A549 treated with CpdA at 1 μM for 4 hours (cell line): ENCODE results near the gene ARHGDIA. TPM values are rescaled to one million over a fixed set of nuclear protein-coding genes. Genes with fewer than 3 reads are reported as not detected.

Experiments
- total RNA-seq: library from RNA; stranded (reverse); fragments of 200-300 nt; extraction: Qiagen RNA extraction; gene quantifications from 5 replicates; pipeline ENCODE4 v1.2.3, GENCODE V29; 2022; ENCODE audit warnings: low read depth

The ARHGDIA gene
- 578 to 637 TPM (median 592 TPM) in 5 replicates for total RNA-seq

DNA sequence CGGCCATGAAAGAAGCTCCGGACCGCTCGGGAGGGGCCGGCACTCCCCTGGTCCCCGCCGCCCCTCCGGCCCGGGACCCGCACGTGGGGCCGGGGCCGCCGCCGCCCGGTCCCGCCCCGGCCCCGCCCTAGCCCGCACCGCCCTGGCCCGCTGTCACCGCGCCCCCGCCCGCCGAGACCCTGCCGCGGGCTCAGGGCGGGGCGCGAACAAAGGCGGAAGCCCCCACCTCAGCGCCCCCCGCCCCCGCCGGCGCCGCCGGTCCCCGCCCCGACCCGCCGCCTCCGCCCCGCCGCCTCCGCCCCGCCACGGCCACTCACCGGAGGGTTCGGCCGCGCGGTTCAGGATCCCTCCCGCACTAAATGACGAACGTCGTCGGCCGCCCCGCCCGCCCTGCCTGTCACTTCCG lies at the start of gene ARHGDIA:
TSS of gene ARHGDIA (minus strand) at position 357 of the 406 bp plus-strand sequence. CDS start 1,407 bp downstream, outside the sequence.

DNA sequence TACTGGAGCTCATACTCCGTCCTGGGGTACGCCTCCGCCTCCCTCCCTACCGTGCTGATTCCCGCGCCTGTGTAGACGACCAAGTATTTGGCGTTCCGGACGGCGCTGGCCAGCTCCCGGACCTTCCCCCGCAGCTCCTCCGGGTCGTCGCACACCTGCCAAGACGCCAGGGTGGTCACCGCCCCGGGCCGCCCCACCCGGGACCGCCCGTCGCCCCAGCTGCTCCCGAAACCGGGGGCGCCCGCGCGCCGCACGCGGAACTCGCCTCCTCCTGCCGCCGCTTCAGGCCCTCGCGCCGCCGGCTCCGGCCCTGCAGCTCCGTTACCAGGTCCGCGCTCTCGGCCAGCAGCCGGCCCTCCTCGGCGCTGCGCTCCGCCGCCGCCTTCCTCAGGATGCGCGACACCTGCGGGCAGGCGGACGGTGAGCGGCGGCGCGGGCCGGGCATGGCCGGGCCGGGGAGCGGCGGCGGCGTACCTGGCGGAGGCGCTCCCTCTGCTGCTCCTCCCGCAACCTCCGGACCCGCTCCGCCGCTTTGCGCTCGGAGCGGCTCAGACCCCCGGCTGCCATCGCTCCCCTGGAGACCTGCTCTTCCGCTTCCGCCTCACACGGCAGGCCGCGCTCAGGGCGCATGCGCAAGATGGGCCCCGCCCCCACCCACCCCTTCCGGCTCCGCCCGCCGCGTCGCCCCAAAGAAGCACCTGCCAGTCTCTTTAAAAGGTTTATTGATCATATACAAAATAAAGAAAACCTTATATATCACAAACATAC lies 46.6 kb upstream of the ARHGDIA start, which contains the start of gene SIRT7:
TSS of gene SIRT7 (minus strand) at position 612 of the 768 bp plus-strand sequence. CDS start at position 567, 45 bp downstream.

DNA sequence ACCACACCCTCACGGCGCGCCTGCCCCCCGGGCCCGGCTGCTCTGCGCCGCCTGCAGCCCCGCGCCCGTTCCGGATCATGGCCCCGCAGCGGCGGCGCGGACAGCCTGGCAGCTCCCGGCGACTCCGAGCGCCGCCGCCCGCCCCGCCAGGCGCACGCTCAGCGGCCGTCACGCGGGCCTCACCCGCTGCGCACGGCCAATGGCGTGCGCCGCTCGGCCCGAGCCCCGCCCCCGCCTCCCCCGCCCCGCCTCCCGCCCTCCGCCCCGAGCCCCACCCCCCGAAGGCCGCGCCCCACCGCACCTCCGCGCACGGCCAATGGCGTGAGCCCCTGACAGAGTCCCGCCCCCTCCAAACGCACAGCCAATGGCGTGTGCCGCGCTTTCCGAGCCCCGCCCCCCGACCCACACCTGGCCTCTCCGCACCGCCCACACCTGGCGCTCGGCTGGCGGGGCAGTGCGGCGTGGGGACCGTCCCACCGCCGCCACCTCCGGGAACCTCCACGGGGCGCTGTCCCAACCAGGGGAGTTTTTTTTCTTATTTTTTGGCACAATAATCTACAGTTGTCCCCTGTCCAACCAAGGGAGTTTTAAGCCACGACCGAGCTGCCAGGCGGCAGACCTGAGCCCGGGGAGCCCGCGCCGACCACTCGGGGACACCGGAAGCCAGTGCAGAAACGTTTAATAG lies 40.3 kb upstream of the ARHGDIA start, which contains the start of gene PCYT2:
TSS of gene PCYT2 (minus strand) at position 123 of the 685 bp plus-strand sequence. CDS start at position 79, 44 bp downstream.

DNA sequence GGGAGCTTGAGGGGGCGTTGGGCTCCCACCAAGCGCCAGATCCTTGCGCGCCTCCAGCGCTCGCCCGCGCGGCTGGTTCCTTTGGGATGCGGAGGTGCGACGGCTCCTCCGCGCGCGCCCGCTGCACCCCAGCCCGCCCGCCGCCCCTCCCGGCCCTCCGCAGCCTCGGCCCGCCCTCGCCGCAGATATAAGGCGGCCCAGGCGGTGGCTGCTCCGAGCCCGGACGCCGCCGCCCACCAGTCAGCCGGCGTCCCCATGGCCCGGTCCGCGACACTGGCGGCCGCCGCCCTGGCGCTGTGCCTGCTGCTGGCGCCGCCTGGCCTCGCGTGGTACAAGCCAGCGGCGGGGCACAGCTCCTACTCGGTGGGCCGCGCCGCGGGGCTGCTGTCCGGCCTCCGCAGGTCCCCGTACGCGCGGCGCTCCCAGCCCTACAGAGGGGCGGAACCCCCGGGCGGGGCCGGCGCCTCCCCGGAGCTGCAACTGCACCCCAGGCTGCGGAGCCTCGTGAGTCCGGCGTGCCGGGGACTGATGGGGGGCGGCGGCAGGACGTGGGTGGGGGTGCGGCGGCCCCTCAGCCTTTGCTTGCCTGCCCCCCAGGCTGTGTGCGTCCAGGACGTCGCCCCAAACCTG lies 31.0 kb upstream of the ARHGDIA start, which contains the start of gene NPB:
TSS of gene NPB (plus strand) at position 216 of the 630 bp plus-strand sequence. CDS start at position 256, 40 bp downstream.

DNA sequence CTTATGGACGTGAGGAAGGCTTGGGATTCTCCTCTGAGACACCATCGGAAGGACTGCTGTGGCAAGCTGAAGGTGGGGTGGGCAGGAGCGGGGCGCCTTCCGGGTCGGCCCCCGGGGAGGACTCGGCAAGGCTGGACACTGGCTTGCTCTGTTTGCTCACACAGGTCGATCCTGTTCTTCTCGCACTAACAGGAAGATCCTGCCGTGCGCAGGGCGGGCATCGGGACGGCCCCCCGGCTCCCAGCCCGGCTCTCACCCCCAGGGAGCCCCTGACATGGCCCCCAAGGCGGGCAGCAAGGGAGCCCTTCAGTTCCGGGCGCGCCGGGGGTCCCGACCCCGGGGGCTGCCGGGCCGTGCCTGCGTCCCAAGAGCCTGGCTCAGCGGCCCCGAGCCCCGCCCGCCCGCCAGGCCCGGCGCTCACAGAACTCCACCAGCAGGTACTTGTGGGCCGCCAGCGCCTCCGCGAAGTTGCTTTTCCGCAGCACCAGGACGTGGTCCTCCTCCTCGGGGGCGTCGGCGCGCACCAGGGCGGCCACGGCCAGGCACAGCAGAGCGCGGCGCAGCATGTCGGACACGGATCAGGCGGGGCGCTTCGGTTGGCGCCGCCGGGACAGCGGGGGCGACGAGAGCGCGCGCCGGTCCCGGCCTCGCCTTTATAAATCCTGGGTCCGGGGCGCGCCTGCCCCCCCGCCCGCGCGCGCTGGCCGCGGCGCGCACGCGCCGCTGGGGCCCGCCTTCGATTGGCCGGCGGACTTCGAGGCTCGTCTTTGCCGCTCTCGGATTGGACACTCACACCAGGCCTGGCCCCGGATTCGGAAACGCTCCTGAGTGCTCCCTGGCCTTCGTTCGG lies 11.0 kb downstream of the ARHGDIA start, which contains the start of gene P4HB:
TSS of gene P4HB (minus strand) at position 630 of the 850 bp plus-strand sequence. CDS start at position 566, 64 bp downstream.

DNA sequence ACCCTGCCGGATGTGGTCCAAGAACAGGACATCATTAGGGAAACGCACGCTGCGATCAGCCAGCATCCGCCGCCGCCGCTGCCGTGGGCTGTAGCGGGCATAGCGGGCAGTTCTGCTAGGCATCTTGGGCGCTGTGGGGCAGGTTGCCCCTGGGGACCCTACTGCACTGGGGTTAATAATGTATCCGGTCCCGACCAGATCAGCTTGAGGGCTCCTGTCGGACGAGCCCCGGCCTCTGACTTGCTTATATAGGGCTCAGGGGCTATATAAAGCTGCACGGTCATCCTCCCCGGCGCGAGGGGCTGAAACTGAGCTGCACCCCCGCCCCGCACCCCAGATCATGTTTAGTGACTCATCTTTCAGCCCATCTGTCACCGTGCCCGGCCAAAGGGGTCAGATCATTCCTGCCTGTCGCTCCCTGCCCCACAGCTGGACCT lies 36.3 kb downstream of the ARHGDIA start, which contains the start of gene PPP1R27:
TSS of gene PPP1R27 (minus strand) at position 220 of the 437 bp plus-strand sequence. CDS start at position 123, 97 bp downstream.

DNA sequence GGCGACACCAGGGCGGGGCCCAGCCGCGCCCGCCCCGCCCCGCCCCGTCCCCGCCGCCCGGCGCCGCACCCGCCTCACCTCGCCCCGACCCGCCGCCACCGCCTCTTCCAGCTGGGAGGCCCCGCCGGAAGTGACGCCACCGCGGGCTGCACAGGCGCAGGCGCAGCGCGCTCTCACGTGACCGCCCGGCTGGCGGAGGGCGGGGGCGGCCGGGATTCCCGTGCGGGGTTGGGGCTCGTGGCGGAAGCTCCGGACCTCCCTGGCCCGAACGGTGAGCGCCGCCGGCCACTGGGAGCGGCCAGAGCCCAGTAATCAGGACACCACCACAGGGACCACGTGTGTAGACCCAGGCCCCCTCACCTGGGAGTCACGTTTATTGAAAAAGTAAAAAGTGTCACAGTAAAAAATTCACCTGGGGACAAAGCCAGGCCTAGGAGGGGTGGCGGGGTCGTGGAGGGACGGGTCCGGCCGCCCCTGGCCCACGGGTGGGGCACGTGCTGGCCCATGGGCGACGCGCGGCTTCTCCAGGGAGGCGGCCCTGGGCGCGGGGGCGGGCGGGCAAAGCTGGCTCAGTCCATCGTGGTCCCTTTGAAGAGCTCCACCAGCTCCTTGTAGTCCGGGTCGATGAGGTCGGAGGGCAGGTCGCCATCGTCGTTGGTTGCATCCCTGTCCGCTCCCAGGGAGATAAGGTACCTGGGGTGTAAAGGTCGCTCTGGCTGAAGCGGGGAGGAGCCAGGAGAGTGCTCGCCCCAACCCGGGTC lies 37.8 kb downstream of the ARHGDIA start, which contains the start of gene MCRIP1:
TSS of gene MCRIP1 (minus strand) at position 132 of the 761 bp plus-strand sequence. CDS start 8,785 bp downstream, outside the sequence.

Other genes with a start within 250 kb of the ARHGDIA start
- gene NPLOC4, start 234.2 kb downstream of the ARHGDIA start, total RNA-seq, result 95.7 to 107 TPM (median 106 TPM) in 5 replicates
- gene TSPAN10, start 234.1 kb downstream of the ARHGDIA start, total RNA-seq, result 4.5 to 7.3 TPM (median 5.4 TPM) in 5 replicates
- 1.6 to 2.5 TPM (median 1.7 TPM) in 5 replicates for gene PDE6G, start 214.8 kb downstream of the ARHGDIA start, total RNA-seq
- gene OXLD1, start 204.7 kb downstream of the ARHGDIA start, total RNA-seq, result 33.1 to 63.0 TPM (median 59.1 TPM) in 5 replicates
- 61.3 to 77.1 TPM (median 65.9 TPM) in 5 replicates for gene CCDC137, start 204.6 kb downstream of the ARHGDIA start, total RNA-seq
- gene ARL16, start 187.5 kb downstream of the ARHGDIA start, total RNA-seq, result 50.3 to 54.8 TPM (median 53.2 TPM) in 5 replicates
- gene HGS, start 187.3 kb downstream of the ARHGDIA start, total RNA-seq, result 155 to 217 TPM (median 201 TPM) in 5 replicates
- 216 to 324 TPM (median 299 TPM) in 5 replicates for gene MRPL12, start 168.0 kb downstream of the ARHGDIA start, total RNA-seq
- 29.1 to 45.9 TPM (median 40.7 TPM) in 5 replicates for gene SLC25A10, start 159.1 kb downstream of the ARHGDIA start, total RNA-seq
- 0.22 to 0.65 TPM (median 0.28 TPM) in 5 replicates for gene GCGR, start 67.2 kb downstream of the ARHGDIA start, total RNA-seq
- gene MCRIP1, start 38.0 kb downstream of the ARHGDIA start, total RNA-seq, result 78.9 to 105 TPM (median 92.0 TPM) in 5 replicates
- 0.18 to 0.40 TPM in 2 of 5 replicates, not detected in the others for gene PPP1R27, start 36.3 kb downstream of the ARHGDIA start, total RNA-seq
- 726 to 785 TPM (median 751 TPM) in 5 replicates for gene P4HB, start 10.8 kb downstream of the ARHGDIA start, total RNA-seq
- 166 to 254 TPM (median 246 TPM) in 5 replicates for gene ALYREF, start 20.2 kb upstream of the ARHGDIA start, total RNA-seq
- gene ANAPC11, start 20.4 kb upstream of the ARHGDIA start, total RNA-seq, result 192 to 295 TPM (median 277 TPM) in 5 replicates
- 0.16 to 1.0 TPM (median 0.59 TPM) in 5 replicates for gene NPB, start 30.9 kb upstream of the ARHGDIA start, total RNA-seq
- gene PCYT2, start 40.1 kb upstream of the ARHGDIA start, total RNA-seq, result 13.1 to 16.7 TPM (median 15.8 TPM) in 5 replicates
- gene SIRT7, start 46.8 kb upstream of the ARHGDIA start, total RNA-seq, result 29.4 to 47.5 TPM (median 40.8 TPM) in 5 replicates
- 36.7 to 45.6 TPM (median 42.2 TPM) in 5 replicates for gene MAFG, start 56.4 kb upstream of the ARHGDIA start, total RNA-seq
- 61.0 to 98.3 TPM (median 90.0 TPM) in 5 replicates for gene PYCR1, start 66.0 kb upstream of the ARHGDIA start, total RNA-seq
- not detected in 5 replicates for gene MYADML2, start 75.9 kb upstream of the ARHGDIA start, total RNA-seq
- gene NOTUM, start 89.8 kb upstream of the ARHGDIA start, total RNA-seq, result 0.23 to 0.60 TPM (median 0.38 TPM) in 5 replicates
- gene ASPSCR1, start 106.3 kb upstream of the ARHGDIA start, total RNA-seq, result 20.0 to 33.0 TPM (median 28.1 TPM) in 5 replicates
- gene CENPX, start 151.5 kb upstream of the ARHGDIA start, total RNA-seq, result 147 to 209 TPM (median 190 TPM) in 5 replicates
- gene LRRC45, start 152.0 kb upstream of the ARHGDIA start, total RNA-seq, result 11.4 to 18.8 TPM (median 14.2 TPM) in 5 replicates
- 21.3 to 39.5 TPM (median 32.6 TPM) in 5 replicates for gene RAC3, start 160.3 kb upstream of the ARHGDIA start, total RNA-seq
- 63.3 to 105 TPM (median 96.2 TPM) in 5 replicates for gene DCXR, start 166.4 kb upstream of the ARHGDIA start, total RNA-seq
- gene RFNG, start 180.5 kb upstream of the ARHGDIA start, total RNA-seq, result 14.4 to 26.4 TPM (median 23.6 TPM) in 5 replicates
- gene GPS1, start 180.6 kb upstream of the ARHGDIA start, total RNA-seq, result 101 to 142 TPM (median 137 TPM) in 5 replicates
- 75.9 to 140 TPM (median 133 TPM) in 5 replicates for gene DUS1L, start 194.5 kb upstream of the ARHGDIA start, total RNA-seq
- 103 to 146 TPM (median 139 TPM) in 5 replicates for gene FASN, start 226.9 kb upstream of the ARHGDIA start, total RNA-seq